ENCODE results near the gene CD74. TPM values are rescaled to one million over a fixed set of nuclear protein-coding genes. Genes with fewer than 3 reads are reported as not detected.

The CD74 gene
- total RNA-seq, 2 donors from 2014 or later, result 425 to 612 TPM

GRCh38 chr5:150447188-150447587, 34.5 kb upstream of the CD74 start:
- 78% methylated on average over 6 of the region's 6 CpGs for WGBS
- no peak overlapping the region for H3K4me3 ChIP-seq

GRCh38 chr5:150446583-150446982, 33.9 kb upstream of the CD74 start:
- intact Hi-C loops (cut with DNase I), result no loop called here
- no peaks in the 10 kb centered on the region for H3K4me1 ChIP-seq (replicated peaks)
- H3K27me3 ChIP-seq (replicated peaks; ENCODE audit: insufficient read depth), result no peaks in the 10 kb centered on the region
- H3K4me3 ChIP-seq, result no peak overlapping the region
- 92% methylated on average over 6 of the region's 6 CpGs for WGBS
- peaks cover 31 to 36% of the 10 kb centered on the region in 2 donors for H3K36me3 ChIP-seq
- H3K9me3 ChIP-seq, result no peaks in the 10 kb centered on the region
- no peak for DNase-seq (ENCODE audit: low spot score)
- H3K27ac ChIP-seq, result no peak overlapping the region
- no peak for TF ChIP-seq CTCF (IDR thresholded peaks at IDR 0.05)
- no peak for TF ChIP-seq POLR2AphosphoS5 (IDR thresholded peaks at IDR 0.05)
- no peak for TF ChIP-seq POLR2A (IDR thresholded peaks at IDR 0.05)

More at GRCh38 chr5:150447188-150447587, 34.5 kb upstream of the CD74 start:
- TF ChIP-seq CTCF (IDR thresholded peaks at IDR 0.05) (no peak), POLR2A (IDR thresholded peaks at IDR 0.05) (no peak), POLR2AphosphoS5 (IDR thresholded peaks at IDR 0.05) (no peak)
- no peaks in the 10 kb centered on the region for H3K27me3 ChIP-seq (replicated peaks; ENCODE audit: insufficient read depth)
- H3K27ac ChIP-seq, result no peak overlapping the region
- no peak for DNase-seq (ENCODE audit: low spot score)
- intact Hi-C loops (cut with DNase I), result no loop called here
- H3K36me3 ChIP-seq, result peaks cover 31 to 36% of the 10 kb centered on the region in 2 donors
- no peaks in the 10 kb centered on the region for H3K9me3 ChIP-seq
- no peaks in the 10 kb centered on the region for H3K4me1 ChIP-seq (replicated peaks)

- intact Hi-C loops (cut with DNase I), result no loop called here
- no peak for TF ChIP-seq POLR2A (IDR thresholded peaks at IDR 0.05)
- TF ChIP-seq POLR2AphosphoS5 (IDR thresholded peaks at IDR 0.05), result no peak
- no peak for TF ChIP-seq CTCF (IDR thresholded peaks at IDR 0.05)
Observed at GRCh38 chr5:150446088-150446487, 33.4 kb upstream of the CD74 start.

GRCh38 chr5:150444770-150445169, 32.1 kb upstream of the CD74 start:
- Histone ChIP-seq H3K36me3 (peaks cover 31 to 36% of the 10 kb centered on the region in 2 donors), H3K9me3 (no peaks in the 10 kb centered on the region), H3K27ac (no peak overlapping the region), H3K4me1 (replicated peaks) (no peaks in the 10 kb centered on the region), H3K4me3 (no peak overlapping the region), H3K27me3 (replicated peaks; ENCODE audit: insufficient read depth) (no peaks in the 10 kb centered on the region)
- no peak for DNase-seq (ENCODE audit: low spot score)
- WGBS, result 82% methylated on average over 9 of the region's 9 CpGs
- TF ChIP-seq POLR2A (IDR thresholded peaks at IDR 0.05) (no peak), CTCF (IDR thresholded peaks at IDR 0.05) (no peak), POLR2AphosphoS5 (IDR thresholded peaks at IDR 0.05) (no peak)
- intact Hi-C loops (cut with DNase I), result no loop called here

More at GRCh38 chr5:150446088-150446487, 33.4 kb upstream of the CD74 start:
- Histone ChIP-seq H3K27ac (no peak overlapping the region), H3K36me3 (peaks cover 31 to 36% of the 10 kb centered on the region in 2 donors), H3K9me3 (no peaks in the 10 kb centered on the region), H3K4me3 (no peak overlapping the region), H3K27me3 (replicated peaks; ENCODE audit: insufficient read depth) (no peaks in the 10 kb centered on the region), H3K4me1 (replicated peaks) (no peaks in the 10 kb centered on the region)
- WGBS, result 92% methylated on average over 2 of the region's 2 CpGs
- no peak for DNase-seq (ENCODE audit: low spot score)

- TF ChIP-seq POLR2A (IDR thresholded peaks at IDR 0.05), result no peak
- no peak for TF ChIP-seq CTCF (IDR thresholded peaks at IDR 0.05)
- peaks cover 31 to 36% of the 10 kb centered on the region in 2 donors for H3K36me3 ChIP-seq
- no peaks in the 10 kb centered on the region for H3K9me3 ChIP-seq
- no peak for DNase-seq (ENCODE audit: low spot score)
- WGBS, result 56% methylated on average over 15 of the region's 15 CpGs
- H3K27me3 ChIP-seq (replicated peaks; ENCODE audit: insufficient read depth), result no peaks in the 10 kb centered on the region
- H3K27ac ChIP-seq, result no peak overlapping the region
- intact Hi-C loops (cut with DNase I), result no loop called here
- H3K4me1 ChIP-seq (replicated peaks), result no peaks in the 10 kb centered on the region
- no peak overlapping the region for H3K4me3 ChIP-seq
Observed at GRCh38 chr5:150443242-150444075, 30.7 kb upstream of the CD74 start.

Data from prostate gland (tissue), 2 donors.